H1 (cell line): ENCODE measurements around the gene PHLDA3. TPM values are rescaled to one million over a fixed set of nuclear protein-coding genes. Genes with fewer than 3 reads are reported as not detected.

ENCODE experiments used
- CTCF ChIA-PET: fragments of 300-600 bp; sonication (Branson Sonifier 250); formaldehyde crosslinking; loops from one replicate; lab custom pipeline; 2021; ENCODE audit not compliant: partially characterized antibody; lab: Charles Lee
- POLR2A ChIA-PET: fragments of 300-600 bp; sonication (Branson Sonifier 250); formaldehyde crosslinking; loops from one replicate; lab custom pipeline; 2021; ENCODE audit warnings: inconsistent platforms; ENCODE audit not compliant: partially characterized antibody; lab: Charles Lee
- DNase-seq, 2 experiments: peaks; one replicate each; pipeline versions ENCODE4 v3.0.0 to v3.0.0-alpha.2; 2010 to 2022; ENCODE audit warnings: low spot score in 2 of 2, low read depth in 1 of 2, mixed read lengths in 1 of 2
- FAIRE-seq: peaks from 2 replicates; lab custom pipeline; 2011; peaks lifted over from hg19 to GRCh38; lab: Jason Lieb, UNC
- H2AFZ ChIP-seq: 2 replicates; pipeline ENCODE4 v1.8.1; 2012; ENCODE audit warnings: low read length, inconsistent platforms
- H2AK5ac ChIP-seq: 2 replicates; pipeline ENCODE4 v1.6.1; 2013; ENCODE audit warnings: low read depth, low read length
- H2BK120ac ChIP-seq: replicated peaks from 2 replicates; pipeline ENCODE3; 2013; ENCODE audit warnings: low read depth, low read length, inconsistent platforms
- H2BK12ac ChIP-seq: 2 replicates; pipeline ENCODE4 v1.6.1; 2013; ENCODE audit warnings: low read depth, low read length
- H2BK15ac ChIP-seq: 2 replicates; pipeline ENCODE4 v1.6.1; 2013; ENCODE audit warnings: low read length
- H2BK20ac ChIP-seq: 2 replicates; pipeline ENCODE4 v1.6.1; 2013; ENCODE audit warnings: low read length
- H2BK5ac ChIP-seq: 2 replicates; pipeline ENCODE4 v1.6.1; 2013; ENCODE audit warnings: low read depth, low read length
- H3K14ac ChIP-seq: 2 replicates; pipeline ENCODE4 v1.6.1; 2013; ENCODE audit warnings: inconsistent platforms; ENCODE audit not compliant: insufficient read length
- H3K18ac ChIP-seq: 2 replicates; pipeline ENCODE4 v1.6.1; 2013; ENCODE audit warnings: low read length; ENCODE audit errors: extremely low read depth
- H3K23ac ChIP-seq: 2 replicates; pipeline ENCODE4 v1.6.1; 2013; ENCODE audit warnings: inconsistent platforms; ENCODE audit not compliant: insufficient read length
- H3K23me2 ChIP-seq: 2 replicates; pipeline ENCODE4 v1.6.1; 2013; ENCODE audit warnings: low read depth, low read length
- H3K27ac ChIP-seq: 2 replicates; pipeline ENCODE4 v1.6.1; 2011; ENCODE audit warnings: low read depth, low read length, inconsistent platforms
- H3K27me3 ChIP-seq, 4 experiments: replicated peaks in 1 of 4; 1 replicate in 1 of 4; 2 replicates in 3 of 4; pipeline versions ENCODE4 v1.6.1 to v1.8.1; 2011 to 2013; ENCODE audit warnings: low read length in 3 of 4, mild to moderate bottlenecking in 3 of 4, inconsistent platforms in 2 of 4, mixed read lengths in 2 of 4, moderate library complexity in 1 of 4; ENCODE audit not compliant: control insufficient read depth in 3 of 4, insufficient read depth in 3 of 4; ENCODE audit errors: extremely low read depth in 1 of 4
- H3K36me3 ChIP-seq, 4 experiments: 2 replicates each; pipeline versions ENCODE4 v1.6.1 to v1.8.1; 2011 to 2013; ENCODE audit warnings: mild to moderate bottlenecking in 4 of 4, low read length in 3 of 4, moderate library complexity in 2 of 4, control low read depth in 1 of 4, inconsistent platforms in 1 of 4; ENCODE audit not compliant: insufficient read depth in 4 of 4, control insufficient read depth in 2 of 4
- H3K4ac ChIP-seq: replicated peaks from 2 replicates; pipeline ENCODE3; 2013; ENCODE audit warnings: low read length, low read depth, mixed read lengths, inconsistent platforms; ENCODE audit not compliant: insufficient read length
- H3K4me1 ChIP-seq, 4 experiments: replicated peaks in 1 of 4; 1 replicate in 1 of 4; 2 replicates in 3 of 4; pipeline versions ENCODE4 v1.6.1 to v1.8.1; 2011 to 2013; ENCODE audit warnings: low read length in 3 of 4, inconsistent platforms in 2 of 4, mixed read lengths in 1 of 4; ENCODE audit not compliant: insufficient read depth in 4 of 4, control insufficient read depth in 3 of 4
- H3K4me2 ChIP-seq, 2 experiments: 2 replicates each; pipeline versions ENCODE4 v1.6.1 to v1.8.1; 2011 to 2013; ENCODE audit warnings: low read depth in 2 of 2, low read length in 2 of 2, control low read depth in 1 of 2, inconsistent platforms in 1 of 2, mild to moderate bottlenecking in 1 of 2; ENCODE audit not compliant: insufficient read depth in 1 of 2
- H3K4me3 ChIP-seq, 4 experiments: fragments of 200-600, 300-600 bp in 1 of 4; sonication (generic), shearing (Covaris generic), sonication (Bioruptor Twin) in 1 of 4; 2 replicates each; pipeline versions ENCODE4 v1.5.1 to v1.8.1; 2011 to 2016; ENCODE audit warnings: low read length in 4 of 4, low read depth in 3 of 4, control low read depth in 2 of 4, inconsistent platforms in 2 of 4, mild to moderate bottlenecking in 2 of 4, mixed read lengths in 1 of 4, moderate library complexity in 1 of 4; ENCODE audit not compliant: insufficient read depth in 2 of 4; ENCODE audit errors: extremely low read depth in 1 of 4
- H3K56ac ChIP-seq: replicated peaks from 2 replicates; pipeline ENCODE3; 2013; ENCODE audit warnings: low read depth, mild to moderate bottlenecking, mixed read lengths, low read length, inconsistent platforms; ENCODE audit not compliant: insufficient read length
- H3K79me1 ChIP-seq: 2 replicates; pipeline ENCODE4 v1.6.1; 2013; ENCODE audit warnings: low read depth, low read length, control low read depth
- H3K79me2 ChIP-seq, 2 experiments: 2 replicates each; pipeline versions ENCODE4 v1.6.1 to v1.8.1; 2012 to 2013; ENCODE audit warnings: low read length in 2 of 2, mild to moderate bottlenecking in 2 of 2, inconsistent platforms in 1 of 2; ENCODE audit not compliant: insufficient read depth in 2 of 2, control insufficient read depth in 1 of 2
- H3K9ac ChIP-seq, 4 experiments: replicated peaks in 1 of 4; 1 replicate in 1 of 4; 2 replicates in 3 of 4; pipeline versions ENCODE4 v1.6.1 to v1.8.1; 2011 to 2013; ENCODE audit warnings: low read depth in 3 of 4, low read length in 3 of 4, control low read depth in 2 of 4, mild to moderate bottlenecking in 2 of 4, moderate library complexity in 2 of 4, inconsistent platforms in 1 of 4; ENCODE audit errors: extremely low read depth in 1 of 4
- H3K9me3 ChIP-seq, 2 experiments: 2 replicates each; pipeline versions ENCODE4 v1.6.1 to v1.8.1; 2012 to 2013; ENCODE audit warnings: mild to moderate bottlenecking in 2 of 2, moderate library complexity in 2 of 2, control low read depth in 1 of 2, inconsistent platforms in 1 of 2, low read depth in 1 of 2, low read length in 1 of 2, mixed read lengths in 1 of 2; ENCODE audit not compliant: insufficient read depth in 2 of 2
- H4K20me1 ChIP-seq, 2 experiments: replicated peaks in 1 of 2; 2 replicates each; pipeline versions ENCODE3 to v1.8.1; 2011 to 2013; ENCODE audit warnings: inconsistent platforms in 2 of 2, low read length in 2 of 2, mild to moderate bottlenecking in 1 of 2; ENCODE audit not compliant: insufficient read depth in 2 of 2, control insufficient read depth in 1 of 2
- H4K5ac ChIP-seq: 2 replicates; pipeline ENCODE4 v1.6.1; 2013; ENCODE audit warnings: low read length, low read depth, mixed read lengths, inconsistent platforms; ENCODE audit not compliant: insufficient read length
- H4K8ac ChIP-seq: 2 replicates; pipeline ENCODE4 v1.8.0; 2013; ENCODE audit warnings: mild to moderate bottlenecking, moderate library complexity, low read length, inconsistent platforms; ENCODE audit not compliant: insufficient read depth; ENCODE audit errors: extremely low read depth
- H4K91ac ChIP-seq: replicated peaks from 2 replicates; pipeline ENCODE3; 2013; ENCODE audit warnings: low read length, mixed read lengths, inconsistent platforms; ENCODE audit not compliant: insufficient read length
- BRCA1 ChIP-seq: IDR thresholded peaks from 2 replicates; pipeline ENCODE4 v1.6.1; 2012; ENCODE audit warnings: low read depth, low read length, improper control_type of control experiment
- CHD2 ChIP-seq: IDR thresholded peaks from 2 replicates; pipeline ENCODE4 v1.6.1; 2012; ENCODE audit warnings: low read length, improper control_type of control experiment
- EP300 ChIP-seq, 2 experiments: IDR thresholded peaks; 1 replicate in 1 of 2; 2 replicates in 1 of 2; pipeline ENCODE4 v1.6.1; 2011 to 2012; ENCODE audit warnings: low read depth in 2 of 2, low read length in 2 of 2, mild to moderate bottlenecking in 2 of 2, borderline replicate concordance in 1 of 2, inconsistent platforms in 1 of 2, moderate library complexity in 1 of 2
- HDAC6 ChIP-seq: IDR thresholded peaks from one replicate; pipeline ENCODE4 v1.7.1; 2012; ENCODE audit warnings: low read depth, mild to moderate bottlenecking, inconsistent platforms, low read length, moderate library complexity
- JUN ChIP-seq: IDR thresholded peaks from 2 replicates; pipeline ENCODE4 v1.6.1; 2011; ENCODE audit warnings: low read depth, mild to moderate bottlenecking, improper control_type of control experiment, low read length
- JUND ChIP-seq: IDR thresholded peaks from 2 replicates; pipeline ENCODE4 v1.6.1; 2011; ENCODE audit warnings: mild to moderate bottlenecking, improper control_type of control experiment, low read length
- KDM4A ChIP-seq: IDR thresholded peaks from one replicate; pipeline ENCODE4 v1.7.1; 2012; ENCODE audit warnings: low read depth, mild to moderate bottlenecking, moderate library complexity, low read length, inconsistent platforms; ENCODE audit not compliant: severe bottlenecking
- MAFK ChIP-seq: IDR thresholded peaks from 2 replicates; pipeline ENCODE4 v1.6.1; 2012; ENCODE audit warnings: low read depth, mild to moderate bottlenecking, improper control_type of control experiment, low read length
- RNF2 ChIP-seq: fragments of 200-900, 300-1000 bp; sonication (generic); IDR thresholded peaks from 2 replicates; pipeline ENCODE4 v1.7.1; 2016; ENCODE audit warnings: borderline replicate concordance, low read depth, mild to moderate bottlenecking, antibody characterized with exemption, low read length; ENCODE audit not compliant: poor library complexity, severe bottlenecking; ENCODE audit errors: missing control alignments
- SAP30 ChIP-seq: fragments of 300-600 bp; sonication (generic); IDR thresholded peaks from 2 replicates; pipeline ENCODE4 v1.7.1; 2012; ENCODE audit warnings: low read length, moderate library complexity, mild to moderate bottlenecking, inconsistent platforms; ENCODE audit not compliant: insufficient read depth, insufficient replicate concordance
- SIX5 ChIP-seq: IDR thresholded peaks from 2 replicates; pipeline ENCODE4 v1.6.1; 2011; ENCODE audit warnings: mild to moderate bottlenecking, low read depth, low read length
- TAF1 ChIP-seq: IDR thresholded peaks from 2 replicates; pipeline ENCODE4 v1.6.1; 2011; ENCODE audit warnings: mild to moderate bottlenecking, low read depth, low read length
- USF2 ChIP-seq: IDR thresholded peaks from 2 replicates; pipeline ENCODE4 v1.6.1; 2011; ENCODE audit warnings: low read length, improper control_type of control experiment
- WGBS, 2 experiments: shearing (Covaris generic) in 1 of 2; methylation state at CpG; one replicate each; pipeline versions ENCODE4 v1.1.6 to v1.1.7; 2013 to 2015; ENCODE audit warnings: low lambda C conversion rate in 2 of 2, mixed read lengths in 2 of 2, inconsistent platforms in 1 of 2, low coverage in 1 of 2, missing lambda C conversion rate in 1 of 2; ENCODE audit not compliant: insufficient replicate concordance in 2 of 2, insufficient coverage in 1 of 2, insufficient read length in 1 of 2; ENCODE audit errors: extremely low coverage in 1 of 2, missing lambda C conversion rate in 1 of 2; 5-methylcytosine and 5-hydroxymethylcytosine counted together
- polyA plus RNA-seq, 7 experiments: library from polyadenylated mRNA; depleted of rRNA in 3 of 7; stranded (reverse) in 5 of 7; unstranded in 2 of 7; fragments of >200 nt in 5 of 7; fragments of 200-250 nt in 2 of 7; gene quantifications; 1 replicate in 5 of 7; 2 replicates in 1 of 7; 4 replicates in 1 of 7; pipeline versions ENCODE4 v1.2.1 to v1.2.3, GENCODE V29; 2011 to 2013; ENCODE audit warnings: missing spikeins in 2 of 7, mixed read lengths in 2 of 7
- total RNA-seq: library from RNA; stranded (reverse); fragmentation: NEBNext Ultra II Directional; extraction: Animal tissue kit (Norgen Biotek cat#: 25700); gene quantifications from 2 replicates; pipeline ENCODE4 v1.2.1, GENCODE V29; 2021

The PHLDA3 gene
- total and polyA plus RNA-seq, 2 of the 8 experiments (the other 6 are each of a cell fraction or from before 2014, with no cell fraction given) = 25.5 to 27.5 TPM

- no peak for FAIRE-seq
- H3K56ac ChIP-seq = no peak overlapping the region
- no peak overlapping the region for H3K23ac ChIP-seq
- no peak overlapping the region for H2AFZ ChIP-seq
- peaks cover 0 to 7% (median 3%) of the 10 kb centered on the region in 4 experiments; a peak in 3 of 7 replicates for H3K4me1 ChIP-seq
- POLR2A ChIA-PET = interaction anchor here (1.2 to 2.1 kb wide), 2 partner anchors 11 to 44 kb away, joined by 3 to 8 read pairs; no protein-coding TSS in a partner anchor
- H3K79me2 ChIP-seq = no peaks in the 10 kb centered on the region
- H3K4ac ChIP-seq = no peak overlapping the region
- no peak overlapping the region for H4K91ac ChIP-seq
- no peaks in the 10 kb centered on the region for H4K20me1 ChIP-seq
- no peak overlapping the region for H3K4me2 ChIP-seq
- DNase-seq = no peak
- H2BK20ac ChIP-seq = no peak overlapping the region
- CTCF ChIA-PET = interaction anchor here (0.6 to 5.4 kb wide), 24 partner anchors 11 to 272 kb away, joined by 3 to 163 read pairs (median 16); partner anchors contain the start of genes PHLDA3, TNNI1 and TNNT2
- H2BK15ac ChIP-seq = no peak overlapping the region
- no peak overlapping the region for H2BK5ac ChIP-seq
- H3K36me3 ChIP-seq = no peaks in the 10 kb centered on the region
- no peaks in the 10 kb centered on the region for H3K9me3 ChIP-seq
- H3K9ac ChIP-seq = no peak overlapping the region
- H2AK5ac ChIP-seq = no peak overlapping the region
- no peaks in the 10 kb centered on the region for H3K23me2 ChIP-seq
- no peaks in the 10 kb centered on the region for H3K79me1 ChIP-seq
- no peak overlapping the region for H3K4me3 ChIP-seq
- no peak overlapping the region for H3K18ac ChIP-seq
- 92% methylated on average over 3 of the region's 3 CpGs; no CpG with 5 or more reads in 1 of the 2 experiments for WGBS, 2 experiments
- H4K5ac ChIP-seq = no peak overlapping the region
- H2BK12ac ChIP-seq = no peak overlapping the region
- H3K27ac ChIP-seq = no peak overlapping the region
- no peak overlapping the region for H2BK120ac ChIP-seq
- no peaks in the 10 kb centered on the region for H3K27me3 ChIP-seq
- H4K8ac ChIP-seq = no peak overlapping the region
- H3K14ac ChIP-seq = no peak overlapping the region
- TF ChIP-seq RNF2 = no peak
- no peak for TF ChIP-seq HDAC6
- no peak for TF ChIP-seq JUND
- no peak for TF ChIP-seq EP300 (IDR thresholded peaks at IDR 0.05; ENCODE audit: borderline replicate concordance in 1 of 2, low read depth in 2 of 2, low read length in 2 of 2)
- no peak for TF ChIP-seq BRCA1
- no peak for TF ChIP-seq CHD2
- TF ChIP-seq TAF1 = no peak
- TF ChIP-seq JUN = no peak
- no peak for TF ChIP-seq SIX5
- no peak for TF ChIP-seq KDM4A
- TF ChIP-seq SAP30 = no peak
- no peak for TF ChIP-seq MAFK
- no peak for TF ChIP-seq USF2
These were observed 32.0 kb downstream of the PHLDA3 start for GRCh38 chr1:201436969-201437368.
